Hepatocyte (in vitro differentiated cells): ENCODE results near the gene PLOD1. TPM values are rescaled to one million over a fixed set of nuclear protein-coding genes. Genes with fewer than 3 reads are reported as not detected.

ENCODE experiments used
- DNase-seq: peaks from one replicate; pipeline ENCODE4 v3.0.0-alpha.2; 2016; ENCODE audit warnings: low spot score
- H2AFZ ChIP-seq: fragments of 200-600 bp; sonication (generic); 2 replicates; pipeline ENCODE4 v1.6.0; 2016; ENCODE audit warnings: antibody characterized with exemption, mild to moderate bottlenecking
- H3K27ac ChIP-seq: fragments of 200-600 bp; sonication (generic); 2 replicates; pipeline ENCODE4 v1.5.1; 2016; ENCODE audit warnings: mild to moderate bottlenecking
- H3K27me3 ChIP-seq: fragments of 200-600 bp; sonication (generic); 2 replicates; pipeline ENCODE4 v1.6.1; 2016
- H3K36me3 ChIP-seq: fragments of 200-600 bp; sonication (generic); replicated peaks from 2 replicates; pipeline ENCODE4 v1.5.1; 2016; ENCODE audit warnings: low read depth; ENCODE audit not compliant: insufficient read depth
- H3K4me1 ChIP-seq: fragments of 200-600 bp; sonication (generic); 2 replicates; pipeline ENCODE4 v1.5.1; 2016; ENCODE audit warnings: mild to moderate bottlenecking, moderate library complexity; ENCODE audit not compliant: insufficient read depth
- H3K4me2 ChIP-seq: fragments of 200-600 bp; sonication (generic); 2 replicates; pipeline ENCODE4 v1.6.0; 2016
- H3K4me3 ChIP-seq: fragments of 200-600 bp; sonication (generic); 2 replicates; pipeline ENCODE4 v1.5.1; 2016; ENCODE audit warnings: mild to moderate bottlenecking
- H3K79me2 ChIP-seq: fragments of 200-600 bp; sonication (generic); 2 replicates; pipeline ENCODE4 v1.6.0; 2017; ENCODE audit warnings: mild to moderate bottlenecking
- H3K9me2 ChIP-seq: fragments of 200-600 bp; sonication (generic); replicated peaks from 2 replicates; pipeline ENCODE4 v1.6.0; 2017; ENCODE audit warnings: mild to moderate bottlenecking; ENCODE audit not compliant: insufficient read depth
- H3K9me3 ChIP-seq: fragments of 200-600 bp; sonication (generic); 2 replicates; pipeline ENCODE4 v1.5.1; 2016; ENCODE audit warnings: low read depth, mild to moderate bottlenecking
- H4K20me1 ChIP-seq: fragments of 200-600 bp; sonication (generic); 2 replicates; pipeline ENCODE4 v1.6.0; 2016; ENCODE audit warnings: mild to moderate bottlenecking; ENCODE audit not compliant: insufficient read depth, poor library complexity, severe bottlenecking
- EZH2 ChIP-seq: fragments of 200-600 bp; sonication (generic); IDR thresholded peaks from 2 replicates; pipeline ENCODE4 v1.6.1; 2016; ENCODE audit warnings: antibody characterized with exemption, mild to moderate bottlenecking, borderline replicate concordance
- EZH2phosphoT487 ChIP-seq: fragments of 200-600 bp; sonication (generic); IDR thresholded peaks from one replicate; pipeline ENCODE4 v1.6.1; 2018; ENCODE audit warnings: antibody characterized with exemption, mild to moderate bottlenecking, low read depth, moderate library complexity; ENCODE audit not compliant: unreplicated experiment, severe bottlenecking
- WGBS: methylation state at CpG from one replicate; pipeline ENCODE4 v1.1.6; 2016; ENCODE audit warnings: low lambda C conversion rate; ENCODE audit errors: missing lambda C conversion rate; 5-methylcytosine and 5-hydroxymethylcytosine counted together
- polyA plus RNA-seq: library from polyadenylated mRNA; unstranded; fragments of >200 nt; fragmentation: Nextera tagmentation; extraction: Ambion mirVana; gene quantifications from 2 replicates; pipeline ENCODE4 v1.2.1, GENCODE V29; 2016
- total RNA-seq: library from RNA; depleted of rRNA; stranded (reverse); fragments of >200 nt; gene quantifications from 2 replicates; pipeline ENCODE4 v1.2.3, GENCODE V29; 2014
- TF ChIP-seq, protein P1 (sequence below): fragments of 200-600 bp; sonication (generic); IDR thresholded peaks from 2 replicates; pipeline ENCODE4 v1.5.1; 2016; ENCODE audit warnings: antibody characterized with exemption, mild to moderate bottlenecking; ENCODE audit not compliant: poor library complexity

The PLOD1 gene
- total and polyA plus RNA-seq, 2 experiments from 2014 or later, result 184 to 200 TPM

- H3K9me2 ChIP-seq, result no peaks in the 10 kb centered on the region
- H3K4me1 ChIP-seq, result no peaks in the 10 kb centered on the region
- no peaks in the 10 kb centered on the region for H3K9me3 ChIP-seq
- H3K36me3 ChIP-seq, result no peaks in the 10 kb centered on the region
- H3K4me3 ChIP-seq, result no peak overlapping the region
- 62% methylated on average over 11 of the region's 11 CpGs for WGBS
- no peaks in the 10 kb centered on the region for H3K79me2 ChIP-seq
- H3K4me2 ChIP-seq, result no peak overlapping the region
- TF ChIP-seq EZH2phosphoT487, result no peak
- TF ChIP-seq EZH2, result no peak
- TF ChIP-seq, protein P1, sequence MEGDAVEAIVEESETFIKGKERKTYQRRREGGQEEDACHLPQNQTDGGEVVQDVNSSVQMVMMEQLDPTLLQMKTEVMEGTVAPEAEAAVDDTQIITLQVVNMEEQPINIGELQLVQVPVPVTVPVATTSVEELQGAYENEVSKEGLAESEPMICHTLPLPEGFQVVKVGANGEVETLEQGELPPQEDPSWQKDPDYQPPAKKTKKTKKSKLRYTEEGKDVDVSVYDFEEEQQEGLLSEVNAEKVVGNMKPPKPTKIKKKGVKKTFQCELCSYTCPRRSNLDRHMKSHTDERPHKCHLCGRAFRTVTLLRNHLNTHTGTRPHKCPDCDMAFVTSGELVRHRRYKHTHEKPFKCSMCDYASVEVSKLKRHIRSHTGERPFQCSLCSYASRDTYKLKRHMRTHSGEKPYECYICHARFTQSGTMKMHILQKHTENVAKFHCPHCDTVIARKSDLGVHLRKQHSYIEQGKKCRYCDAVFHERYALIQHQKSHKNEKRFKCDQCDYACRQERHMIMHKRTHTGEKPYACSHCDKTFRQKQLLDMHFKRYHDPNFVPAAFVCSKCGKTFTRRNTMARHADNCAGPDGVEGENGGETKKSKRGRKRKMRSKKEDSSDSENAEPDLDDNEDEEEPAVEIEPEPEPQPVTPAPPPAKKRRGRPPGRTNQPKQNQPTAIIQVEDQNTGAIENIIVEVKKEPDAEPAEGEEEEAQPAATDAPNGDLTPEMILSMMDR, result no peak
- no peak overlapping the region for H3K27ac ChIP-seq
- no peak overlapping the region for H2AFZ ChIP-seq
- no peaks in the 10 kb centered on the region for H4K20me1 ChIP-seq
- no peak for DNase-seq
- no peaks in the 10 kb centered on the region for H3K27me3 ChIP-seq
These were observed 21.2 kb upstream of the PLOD1 start for GRCh38 chr1:11913291-11913690.

DNA sequence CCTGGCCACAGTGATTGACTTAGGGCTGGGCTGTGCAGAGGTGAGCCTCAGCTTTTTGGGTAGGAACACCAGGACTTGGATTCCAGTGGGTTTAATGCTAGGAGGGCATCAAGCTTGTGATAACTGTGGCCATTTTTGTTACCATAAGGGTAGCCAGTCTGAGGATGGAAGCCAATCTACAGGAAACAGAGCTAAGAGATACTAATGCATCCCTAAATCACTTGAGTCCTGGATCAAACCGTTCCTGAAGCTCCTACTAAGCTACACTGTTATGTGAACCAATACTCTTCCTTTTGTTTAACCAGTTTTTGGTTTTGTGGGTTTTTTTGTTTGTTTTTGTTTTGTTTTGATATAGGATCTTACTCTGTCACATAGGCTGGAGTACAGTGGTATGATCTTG is 20.5 kb upstream of the PLOD1 start:
- Histone ChIP-seq H3K4me1 (no peaks in the 10 kb centered on the region), H2AFZ (no peak overlapping the region), H3K27ac (no peak overlapping the region), H3K4me3 (no peak overlapping the region), H3K9me3 (no peaks in the 10 kb centered on the region), H3K27me3 (no peaks in the 10 kb centered on the region), H3K79me2 (peaks cover under 1% of the 10 kb centered on the region), H3K9me2 (no peaks in the 10 kb centered on the region), H3K36me3 (no peaks in the 10 kb centered on the region), H4K20me1 (peaks cover 2% of the 10 kb centered on the region), H3K4me2 (no peak overlapping the region)
- WGBS, result 84% methylated on average over 1 of the region's 1 CpG
- no peak for DNase-seq
- TF ChIP-seq EZH2 (no peak), EZH2phosphoT487 (no peak)
- TF ChIP-seq, protein P1, result no peak

- H4K20me1 ChIP-seq, result peaks cover 34% of the 10 kb centered on the region
- no peaks in the 10 kb centered on the region for H3K36me3 ChIP-seq
- 73% methylated on average over 14 of the region's 14 CpGs for WGBS
- DNase-seq, result peak; percentile 38
- no peaks in the 10 kb centered on the region for H3K9me2 ChIP-seq
- no peaks in the 10 kb centered on the region for H3K27me3 ChIP-seq
- no peaks in the 10 kb centered on the region for H3K9me3 ChIP-seq
- peaks cover 7% of the 10 kb centered on the region for H3K4me1 ChIP-seq
- no peak for TF ChIP-seq EZH2phosphoT487
- no peak for TF ChIP-seq EZH2
- TF ChIP-seq, protein P1, result no peak
- peaks cover 43% of the 10 kb centered on the region for H3K79me2 ChIP-seq
- no peak overlapping the region for H3K4me3 ChIP-seq
- no peak overlapping the region for H3K27ac ChIP-seq
- H3K4me2 ChIP-seq, result no peak overlapping the region
- no peak overlapping the region for H2AFZ ChIP-seq
These were observed 15.6 kb upstream of the PLOD1 start for GRCh38 chr1:11918799-11919519.
